ENCODE measurements around the gene PIEZO1.
"Not testable (repeated sequence)": the region's sequence is repeated elsewhere in the genome, so short reads cannot be mapped to it uniquely, and the experiment has no call there.

DNA sequence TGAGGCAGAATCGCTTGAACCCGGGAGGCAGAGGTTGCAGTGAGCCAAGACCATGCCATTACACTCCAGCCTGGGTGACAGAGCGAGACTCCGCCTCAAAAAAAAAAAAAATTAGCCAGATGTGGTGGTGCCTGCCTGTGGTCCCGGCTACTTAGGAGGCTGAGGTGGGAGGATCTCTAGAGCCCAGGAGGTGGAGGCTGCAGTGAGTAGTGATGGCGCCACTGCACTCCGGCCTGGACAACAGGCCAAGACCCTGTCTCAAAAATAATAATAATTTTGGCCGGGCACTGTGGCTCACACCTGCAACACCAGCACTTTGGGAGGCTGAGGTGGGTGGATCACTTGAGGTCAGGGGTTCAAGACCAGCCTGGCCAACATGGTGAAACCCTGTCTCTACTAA, 3.7 kb upstream of the PIEZO1 start:
- TF ChIP-seq, protein P1, sequence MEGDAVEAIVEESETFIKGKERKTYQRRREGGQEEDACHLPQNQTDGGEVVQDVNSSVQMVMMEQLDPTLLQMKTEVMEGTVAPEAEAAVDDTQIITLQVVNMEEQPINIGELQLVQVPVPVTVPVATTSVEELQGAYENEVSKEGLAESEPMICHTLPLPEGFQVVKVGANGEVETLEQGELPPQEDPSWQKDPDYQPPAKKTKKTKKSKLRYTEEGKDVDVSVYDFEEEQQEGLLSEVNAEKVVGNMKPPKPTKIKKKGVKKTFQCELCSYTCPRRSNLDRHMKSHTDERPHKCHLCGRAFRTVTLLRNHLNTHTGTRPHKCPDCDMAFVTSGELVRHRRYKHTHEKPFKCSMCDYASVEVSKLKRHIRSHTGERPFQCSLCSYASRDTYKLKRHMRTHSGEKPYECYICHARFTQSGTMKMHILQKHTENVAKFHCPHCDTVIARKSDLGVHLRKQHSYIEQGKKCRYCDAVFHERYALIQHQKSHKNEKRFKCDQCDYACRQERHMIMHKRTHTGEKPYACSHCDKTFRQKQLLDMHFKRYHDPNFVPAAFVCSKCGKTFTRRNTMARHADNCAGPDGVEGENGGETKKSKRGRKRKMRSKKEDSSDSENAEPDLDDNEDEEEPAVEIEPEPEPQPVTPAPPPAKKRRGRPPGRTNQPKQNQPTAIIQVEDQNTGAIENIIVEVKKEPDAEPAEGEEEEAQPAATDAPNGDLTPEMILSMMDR (IDR thresholded peaks at IDR 0.05) = not testable (repeated sequence)
- not testable (repeated sequence) for TF ChIP-seq EZH2phosphoT487, EZH2 (IDR thresholded peaks at IDR 0.05)
